GM21526 (cell line): Measurements from ENCODE around the gene AP1S3.
A peak's percentile ranks its signal among the peaks of the same experiment; 100 is the strongest.

ENCODE experiments used
- ATAC-seq: cut with Tn5 transposase; IDR thresholded peaks from one replicate; pipeline ENCODE4 v1.9.1; 2021; ENCODE audit warnings: moderate library complexity; ENCODE audit not compliant: unreplicated experiment, low FRiP score

The AP1S3 gene

GRCh38 chr2:223764796-223765195, 72.6 kb downstream of the AP1S3 start:
- no peak for ATAC-seq

DNA sequence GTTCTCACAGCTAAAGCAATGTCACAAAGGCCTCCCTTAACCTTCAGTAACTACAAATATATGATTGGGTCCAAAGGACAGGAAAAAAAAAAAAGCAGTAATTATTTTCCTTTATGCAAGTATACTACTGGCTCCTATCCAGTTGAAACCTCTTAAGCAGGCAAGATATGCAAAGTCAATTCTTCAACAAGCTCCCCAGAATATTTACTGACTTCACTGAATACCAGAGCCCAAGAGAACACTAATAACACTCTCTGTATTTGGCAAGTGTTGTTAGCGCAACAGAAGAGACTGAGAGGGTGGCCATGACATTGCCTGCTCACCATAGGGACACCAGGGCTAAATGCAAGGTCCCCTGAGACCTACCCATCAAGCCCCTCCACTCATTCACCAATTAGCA, 74.5 kb downstream of the AP1S3 start:
- no peak for ATAC-seq

DNA sequence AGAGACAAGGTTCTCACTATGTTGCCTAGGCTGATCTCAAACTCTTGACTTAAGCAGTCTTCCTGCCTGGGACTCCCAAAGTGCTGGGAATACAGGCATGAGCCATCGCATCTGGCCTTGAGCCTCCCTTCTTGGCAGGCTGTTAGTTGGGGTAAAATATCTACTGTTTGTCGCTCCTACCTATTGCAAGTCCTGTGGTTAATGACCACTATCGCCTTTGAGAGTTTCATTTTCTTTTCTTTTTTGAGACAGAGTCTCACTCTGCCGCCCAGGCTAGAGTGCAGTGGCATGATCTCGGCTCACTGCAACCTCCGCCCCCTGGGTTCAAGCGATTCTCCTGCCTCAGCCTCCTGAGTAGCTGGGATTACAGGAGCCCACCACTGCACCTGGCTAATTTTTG, 75.6 kb downstream of the AP1S3 start:
- ATAC-seq: peak; percentile 66

GRCh38 chr2:223760838-223761502, 76.4 kb downstream of the AP1S3 start:
- peak; percentile 76 for ATAC-seq

DNA sequence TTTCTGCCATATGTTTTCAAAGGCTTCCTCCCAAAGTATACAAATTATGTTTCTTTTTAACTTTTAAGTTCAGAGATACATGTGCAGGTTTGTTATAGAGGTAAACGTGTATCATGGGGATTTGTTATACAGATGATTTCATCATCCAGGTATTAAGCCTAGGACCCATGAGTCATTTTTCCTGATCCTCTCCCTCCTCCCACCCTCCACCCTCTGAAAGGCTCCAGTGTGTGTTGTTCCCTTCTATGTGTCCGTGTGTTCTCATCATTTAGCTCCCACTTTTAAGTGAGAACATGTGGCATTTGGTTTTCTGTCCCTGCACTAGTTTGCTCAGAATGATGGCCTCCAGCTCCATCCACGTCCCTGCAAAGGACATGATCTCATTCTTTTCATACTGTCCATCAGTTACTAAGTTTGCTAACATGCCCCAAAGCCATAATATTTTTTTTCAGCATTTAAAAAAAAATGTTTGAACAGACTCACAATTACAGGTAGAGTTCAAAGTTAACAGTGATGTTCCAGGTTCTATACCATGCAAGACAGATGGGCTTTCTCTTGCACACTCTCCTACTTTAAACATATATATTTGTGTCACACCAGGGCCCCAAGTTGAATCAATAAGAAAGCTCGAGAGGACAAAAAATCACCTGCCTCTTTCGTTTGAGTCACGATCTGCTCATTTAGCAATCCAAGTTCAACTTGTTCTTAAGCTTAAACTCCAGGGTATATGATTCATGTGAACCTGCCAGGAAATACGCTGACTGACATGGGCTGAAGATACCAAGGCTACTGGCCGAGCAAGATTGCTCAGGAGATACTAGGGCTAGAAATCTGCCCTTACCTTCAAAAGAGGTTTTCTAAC, 77.6 kb downstream of the AP1S3 start:
- no peak for ATAC-seq

GRCh38 chr2:223758131-223758840, 79.1 kb downstream of the AP1S3 start:
- ATAC-seq: no peak

GRCh38 chr2:223753940-223754339, 83.4 kb downstream of the AP1S3 start:
- no peak for ATAC-seq

- ATAC-seq: no peak
Measured at GRCh38 chr2:223751012-223751411, 86.4 kb downstream of the AP1S3 start.

- ATAC-seq: no peak
Measured at GRCh38 chr2:223747392-223748042, 89.9 kb downstream of the AP1S3 start.

DNA sequence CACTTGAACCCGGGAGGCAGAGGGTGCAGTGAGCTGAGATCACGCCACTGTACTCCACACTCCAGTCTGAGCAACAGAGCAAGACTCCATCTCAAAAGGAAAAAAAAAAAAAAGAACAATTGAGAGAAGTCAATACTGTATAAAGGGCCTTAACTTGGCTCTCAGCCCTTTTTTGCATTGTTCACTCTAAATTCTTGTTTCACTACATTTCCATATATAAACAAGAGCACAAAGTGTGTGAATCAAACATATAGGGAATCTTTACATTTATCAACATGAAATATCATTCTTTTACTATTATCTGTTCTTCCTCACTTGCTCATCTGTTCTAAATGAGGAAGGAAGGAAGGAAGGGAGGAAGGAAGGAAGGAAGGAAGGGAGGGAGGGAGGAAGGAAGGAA, 90.8 kb downstream of the AP1S3 start:
- no peak for ATAC-seq

GRCh38 chr2:223744580-223744979, 92.8 kb downstream of the AP1S3 start:
- ATAC-seq: no peak

DNA sequence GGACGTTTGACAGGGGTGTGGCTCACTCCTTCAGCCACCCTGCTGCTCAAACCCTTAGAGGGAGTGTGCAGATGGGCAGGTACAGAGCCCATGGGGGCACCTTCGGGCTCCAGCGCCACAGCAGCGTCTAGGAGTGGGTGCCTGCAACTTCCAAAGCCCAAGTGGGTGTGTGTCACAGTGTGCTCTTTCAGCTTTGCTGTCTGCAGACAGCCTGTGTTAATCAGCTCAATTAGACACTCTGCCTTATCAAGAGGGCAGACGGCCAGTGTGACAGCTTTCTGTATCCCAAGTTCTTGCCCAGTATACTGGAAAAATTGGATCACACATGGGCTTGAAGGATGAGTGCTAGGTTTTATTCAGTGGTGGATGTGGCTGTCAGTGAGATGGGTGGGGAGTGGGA, 96.7 kb downstream of the AP1S3 start:
- ATAC-seq: no peak

GRCh38 chr2:223737207-223737606, 100.2 kb downstream of the AP1S3 start:
- no peak for ATAC-seq

DNA sequence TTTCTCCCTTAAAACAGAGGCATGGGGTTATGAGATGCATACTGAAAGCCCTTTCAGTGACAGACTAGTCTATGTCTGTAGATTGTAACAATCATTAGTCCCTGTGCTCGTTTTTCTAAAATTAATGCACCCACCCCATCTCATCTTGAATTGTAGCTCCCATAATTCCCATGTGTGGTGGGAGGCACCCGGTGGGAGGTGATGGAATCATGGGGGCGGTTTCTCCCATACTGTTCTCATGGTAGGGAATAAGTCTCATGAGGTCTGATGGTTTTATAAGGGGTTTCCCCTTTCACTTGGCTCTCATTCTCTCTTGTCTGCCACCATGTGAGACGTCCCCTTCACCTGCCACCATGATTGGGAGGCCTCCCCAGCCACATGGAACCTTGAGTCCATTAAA, 100.9 kb downstream of the AP1S3 start:
- no peak for ATAC-seq

DNA sequence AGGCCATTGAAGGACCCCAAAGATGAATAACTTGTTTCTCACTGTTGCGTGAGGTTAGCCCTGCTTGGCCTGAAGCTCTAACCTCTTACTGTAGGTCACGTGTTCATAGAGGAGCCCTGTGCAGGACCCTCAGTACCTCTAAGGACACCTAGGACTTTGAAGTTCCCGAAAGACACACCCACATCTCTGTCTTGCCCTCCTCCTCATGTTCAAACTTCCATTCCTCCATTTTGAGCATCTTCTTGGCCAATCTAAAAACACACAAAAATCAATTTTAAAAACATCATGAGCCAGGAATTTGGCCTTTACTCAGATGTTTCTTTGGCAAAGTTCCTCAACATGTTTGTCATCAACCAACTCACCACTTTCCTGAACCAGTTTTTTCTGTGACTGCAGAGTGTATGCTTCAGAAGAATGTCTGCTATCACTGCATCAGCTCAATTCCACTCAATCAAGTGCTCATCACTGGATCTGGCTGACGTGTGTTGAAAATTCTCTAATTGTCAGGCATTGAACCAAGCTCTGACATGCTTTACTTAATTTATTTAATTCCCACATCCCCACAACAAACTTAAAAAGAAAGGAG, 101.6 kb downstream of the AP1S3 start:
- no peak for ATAC-seq

DNA sequence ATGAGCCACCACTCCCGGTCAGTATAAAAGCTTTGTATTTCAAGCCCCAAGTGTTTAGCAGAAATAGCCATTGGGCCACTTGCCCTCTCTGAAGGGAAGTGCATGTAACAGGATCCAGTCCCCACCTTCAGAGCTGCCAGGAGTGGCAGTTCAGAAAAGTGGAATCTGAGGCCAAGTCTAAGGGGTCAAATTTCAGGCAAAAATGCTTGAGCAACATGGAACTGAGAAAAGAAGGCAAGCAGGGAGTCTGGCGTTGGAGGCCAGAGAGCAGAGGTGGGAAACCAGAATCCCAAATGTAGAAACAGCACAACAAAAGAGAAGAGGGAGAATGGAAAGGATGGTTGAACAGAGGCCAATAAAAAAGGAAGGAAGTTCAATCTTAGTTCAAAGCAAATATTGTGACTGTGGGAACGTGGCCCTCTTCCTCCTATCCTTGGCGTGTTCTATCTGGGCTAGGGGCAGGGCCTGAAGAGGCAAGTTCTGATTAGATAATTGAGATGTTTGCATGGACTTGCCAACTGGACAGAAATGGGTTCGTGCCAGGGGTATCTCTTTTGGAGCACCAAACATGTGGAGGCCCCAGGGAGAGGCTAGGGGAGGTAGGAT, 102.2 kb downstream of the AP1S3 start:
- no peak for ATAC-seq

- no peak for ATAC-seq
Measured at GRCh38 chr2:223734346-223734745, 103.0 kb downstream of the AP1S3 start.

- ATAC-seq: no peak
Measured at GRCh38 chr2:223732346-223732745, 105.0 kb downstream of the AP1S3 start.

DNA sequence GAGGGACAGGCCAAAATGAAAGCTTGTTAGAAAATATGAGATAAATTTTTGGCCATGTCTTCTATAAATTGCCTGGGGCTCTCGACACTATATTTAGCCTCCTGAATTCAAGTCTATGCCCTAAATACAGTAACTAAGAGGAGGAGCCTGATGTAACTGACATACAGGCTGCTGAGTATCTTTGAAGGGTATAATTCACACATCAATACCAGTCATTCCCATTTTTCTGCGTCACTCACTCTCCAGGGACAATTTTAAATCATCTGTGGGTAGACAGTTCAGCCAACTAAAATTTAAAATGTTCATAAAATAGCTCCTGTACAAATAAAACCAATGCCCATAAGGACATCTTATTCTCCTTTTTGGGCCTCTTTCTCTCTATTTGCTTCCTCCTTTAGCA, 105.9 kb downstream of the AP1S3 start:
- ATAC-seq: no peak

DNA sequence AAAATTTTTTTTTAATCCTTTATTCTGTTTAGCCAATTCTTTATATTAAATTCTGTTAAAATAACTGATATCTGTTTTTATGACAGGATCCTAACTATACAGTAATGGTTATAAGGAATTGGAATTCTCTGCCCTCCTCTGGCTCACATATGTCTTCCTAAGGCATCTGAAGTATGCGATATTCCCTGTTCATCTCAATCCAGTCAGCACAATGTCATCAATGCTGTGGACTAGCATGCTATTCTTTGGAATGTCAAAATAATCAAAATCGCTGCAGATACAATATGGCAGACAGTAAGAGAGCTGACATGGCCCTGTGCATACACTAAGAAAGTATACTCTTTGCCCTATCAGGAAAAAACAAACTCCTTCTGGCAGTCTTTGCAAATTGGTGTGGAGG, 107.6 kb downstream of the AP1S3 start:
- ATAC-seq: no peak
